B cell (primary cell): ENCODE data around the gene PXMP4. TPM values are rescaled to one million over a fixed set of nuclear protein-coding genes. Genes with fewer than 3 reads are reported as not detected.

Experiments used
- ATAC-seq: fragments of 200-7000 bp; cut with Tn5 transposase; one replicate; pipeline ENCODE4 v1.10.0; 2021; ENCODE audit warnings: low read depth, mild to moderate bottlenecking, moderate number of reproducible peaks, moderate library complexity
- CTCF ChIA-PET: fragments of 350-600 bp; sonication (Branson Sonifier 250); formaldehyde crosslinking; loops from one replicate; lab custom pipeline; 2021; ENCODE audit warnings: antibody characterized with exemption, inconsistent platforms; lab: Charles Lee
- POLR2A ChIA-PET: fragments of 350-600 bp; sonication (Branson Sonifier 250); formaldehyde crosslinking; loops from one replicate; lab custom pipeline; 2021; ENCODE audit warnings: antibody characterized with exemption; lab: Charles Lee
- DNase-seq: peaks from one replicate; pipeline ENCODE4 v3.0.0; 2013
- H2AFZ ChIP-seq: 2 replicates; pipeline ENCODE4 v1.6.1; 2012; ENCODE audit warnings: mild to moderate bottlenecking, low read depth, low read length; ENCODE audit not compliant: insufficient read depth, poor library complexity, severe bottlenecking
- H3K27ac ChIP-seq, 2 donors: 1 replicate in 1 of 2; 2 replicates in 1 of 2; pipeline ENCODE4 v1.5.1; 2012 to 2013; ENCODE audit warnings: low read length in 2 of 2, mild to moderate bottlenecking in 2 of 2, moderate library complexity in 1 of 2
- H3K27me3 ChIP-seq, 4 experiments: fragments of 200-600 bp in 1 of 4; sonication (generic) in 1 of 4; replicated peaks in 1 of 4; 1 replicate in 2 of 4; 2 replicates in 2 of 4; pipeline versions ENCODE4 v1.6.1 to v1.7.0; 2013 to 2016; ENCODE audit warnings: low read length in 3 of 4, mild to moderate bottlenecking in 2 of 4, mixed read lengths in 1 of 4, moderate library complexity in 1 of 4; ENCODE audit not compliant: insufficient read depth in 4 of 4, control insufficient read depth in 3 of 4; ENCODE audit errors: control extremely low read depth in 1 of 4
- H3K36me3 ChIP-seq, 2 experiments: replicated peaks in 1 of 2; 1 replicate in 1 of 2; 2 replicates in 1 of 2; pipeline versions ENCODE4 v1.6.1 to v1.7.1; 2013; ENCODE audit warnings: low read length in 1 of 2; ENCODE audit not compliant: insufficient read depth in 2 of 2, control insufficient read depth in 1 of 2; ENCODE audit errors: control extremely low read depth in 1 of 2, extremely low read depth in 1 of 2
- H3K4me1 ChIP-seq, 2 donors: fragments of 200-600 bp in 1 of 2; sonication (generic) in 1 of 2; 1 replicate in 1 of 2; 2 replicates in 1 of 2; pipeline versions ENCODE4 v1.5.1 to v1.6.1; 2013 to 2017; ENCODE audit warnings: low read length in 2 of 2; ENCODE audit not compliant: control insufficient read depth in 2 of 2, insufficient read depth in 2 of 2
- H3K4me2 ChIP-seq: replicated peaks from 2 replicates; pipeline ENCODE3; 2012; ENCODE audit warnings: mild to moderate bottlenecking, low read depth, low read length; ENCODE audit not compliant: poor library complexity, severe bottlenecking
- H3K4me3 ChIP-seq, 5 experiments: fragments of 200-600 bp in 1 of 5; sonication (generic) in 1 of 5; 1 replicate in 3 of 5; 2 replicates in 2 of 5; pipeline versions ENCODE4 v1.5.1 to v1.7.0; 2011 to 2016; ENCODE audit warnings: low read length in 4 of 5, mild to moderate bottlenecking in 4 of 5, low read depth in 2 of 5, control low read depth in 1 of 5, moderate library complexity in 1 of 5; ENCODE audit not compliant: insufficient read depth in 1 of 5; ENCODE audit errors: control extremely low read depth in 1 of 5, extremely low read depth in 1 of 5
- H3K79me2 ChIP-seq: fragments of 200-600 bp; sonication (generic); one replicate; pipeline ENCODE4 v1.6.0; 2016; ENCODE audit warnings: low read length; ENCODE audit not compliant: control insufficient read depth, insufficient read depth
- H3K9ac ChIP-seq: fragments of 200-600 bp; sonication (generic); 2 replicates; pipeline ENCODE4 v1.6.1; 2017; ENCODE audit warnings: mild to moderate bottlenecking, low read length, moderate library complexity
- H3K9me3 ChIP-seq, 3 donors: one replicate each; pipeline versions ENCODE4 v1.6.1 to v1.7.1; 2013; ENCODE audit warnings: low read length in 2 of 3; ENCODE audit not compliant: control insufficient read depth in 2 of 3, insufficient read depth in 1 of 3; ENCODE audit errors: control extremely low read depth in 1 of 3
- H4K20me1 ChIP-seq: 2 replicates; pipeline ENCODE4 v1.6.0; 2012; ENCODE audit warnings: mild to moderate bottlenecking, low read length; ENCODE audit not compliant: insufficient read depth, control insufficient read depth, poor library complexity, severe bottlenecking
- H3K27ac Mint-ChIP-seq: one replicate; pipeline ENCODE4 v1.8.0; 2021; ENCODE audit warnings: mixed read lengths
- H3K27me3 Mint-ChIP-seq: one replicate; pipeline ENCODE4 v1.8.0; 2021; ENCODE audit warnings: mixed read lengths
- H3K4me1 Mint-ChIP-seq: one replicate; pipeline ENCODE4 v1.8.0; 2021; ENCODE audit warnings: mixed read lengths
- H3K4me3 Mint-ChIP-seq: one replicate; pipeline ENCODE4 v1.8.0; 2021; ENCODE audit warnings: mixed read lengths
- H3K9me3 Mint-ChIP-seq: one replicate; pipeline ENCODE4 v1.8.0; 2022; ENCODE audit warnings: mixed read lengths; ENCODE audit not compliant: insufficient read depth
- CTCF ChIP-seq: fragments of 200-600 bp; IDR thresholded peaks from one replicate; pipeline ENCODE4 v1.8.0; 2022; ENCODE audit warnings: antibody characterized with exemption, mild to moderate bottlenecking
- EZH2 ChIP-seq: IDR thresholded peaks from 2 replicates; pipeline ENCODE4 v1.6.1; 2012; ENCODE audit warnings: borderline replicate concordance, low read depth, mild to moderate bottlenecking, moderate library complexity, low read length; ENCODE audit not compliant: insufficient read depth, poor library complexity, severe bottlenecking
- WGBS: methylation state at CpG from one replicate; pipeline ENCODE4 v1.1.5; 2013; ENCODE audit warnings: missing lambda C conversion rate; ENCODE audit not compliant: insufficient coverage; 5-methylcytosine and 5-hydroxymethylcytosine counted together
- intact Hi-C: fragments of 100-400 bp; cut with micrococcal nuclease; formaldehyde crosslinking; loops from one replicate; pipeline ENCODE4 v1.10.0; 2022
- polyA plus RNA-seq: library from polyadenylated mRNA; depleted of rRNA; stranded (reverse); fragments of >200 nt; gene quantifications from 2 replicates; pipeline ENCODE4 v1.2.3, GENCODE V29; 2012
- total RNA-seq, 2 donors: library from RNA; stranded (reverse); fragments of 120-200 nt in 1 of 2; gene quantifications; 1 replicate in 1 of 2; 2 replicates in 1 of 2; pipeline versions ENCODE4 v1.2.3 to v1.2.4, GENCODE V29; 2013 to 2022

PXMP4 gene
- total and polyA plus RNA-seq, 2 donors (not counting 1 experiment from before 2014, with no cell fraction given), result 5.0 to 6.6 TPM

- DNase-seq (no peak), ATAC-seq (peak; percentile 74)
- 2% methylated on average over 57 of the region's 57 CpGs for WGBS
- H3K36me3 ChIP-seq, result no peaks in the 10 kb centered on the region
- H2AFZ ChIP-seq, result peak within 1 kb of the TSS; percentile 93
- Mint-ChIP-seq H3K27me3 (no peaks in the 10 kb centered on the region), H3K9me3 (peaks cover 2% of the 10 kb centered on the region), H3K4me3 (peak within 1 kb of the TSS; percentile 98), H3K27ac (peak within 1 kb of the TSS; percentile 96), H3K4me1 (peaks cover 24% of the 10 kb centered on the region)
- TF ChIP-seq EZH2 (no peak), CTCF (peak; percentile 84)
- H3K4me2 ChIP-seq, result peak within 1 kb of the TSS; percentile 97
- H3K27me3 ChIP-seq, result no peaks in the 10 kb centered on the region
- H4K20me1 ChIP-seq, result no peaks in the 10 kb centered on the region
- POLR2A ChIA-PET, result interaction anchor here (0.5 to 3.5 kb wide), 11 partner anchors 12 to 322 kb away, joined by 3 to 31 read pairs (median 6); partner anchors contain the start of genes ACTL10, CHMP4B, E2F1 and PXMP4
- H3K9ac ChIP-seq, result peak within 1 kb of the TSS; percentile 69
- peaks cover 2% of the 10 kb centered on the region for H3K79me2 ChIP-seq
- CTCF ChIA-PET, result interaction anchor here (0.6 to 2.7 kb wide), 11 partner anchors 23 to 381 kb away, joined by 3 to 21 read pairs (median 4); partner anchors contain the start of genes ACTL10 and CHMP4B
- H3K27ac ChIP-seq, result peak within 1 kb of the TSS; percentile 61 to 81
- H3K4me1 ChIP-seq, result peaks cover 20 to 29% of the 10 kb centered on the region in 2 donors
- intact Hi-C loops, result loop anchor here (1.0 to 2.0 kb wide), 9 partner anchors 25 to 381 kb away; partner anchors contain the start of genes CHMP4B, E2F1, EIF2S2 and NECAB3
- peaks cover 1 to 17% (median 9%) of the 10 kb centered on the region in 3 donors for H3K9me3 ChIP-seq
- H3K4me3 ChIP-seq, result peak within 1 kb of the TSS; percentile 63 to 84 (median 68)
Measured at GRCh38 chr20:33731693-33732165, 11.6 kb upstream of the PXMP4 start, which contains the start of gene ZNF341. TSS of gene ZNF341 (plus strand) at chr20:33731996. CDS start at chr20:33732022, 26 bp downstream.
